COLO668 (cell line): ENCODE results near the gene RAB34.
A peak's percentile ranks its signal among the peaks of the same experiment; 100 is the strongest.

ENCODE experiments used
- DNase-seq: peaks from one replicate; lab custom pipeline; 2025; ENCODE audit not compliant: unreplicated experiment; lab: John Stamatoyannopoulos, UW

RAB34 gene

GRCh38 chr17:28688481-28688880, 29.2 kb downstream of the RAB34 start:
- no peak for DNase-seq

DNA sequence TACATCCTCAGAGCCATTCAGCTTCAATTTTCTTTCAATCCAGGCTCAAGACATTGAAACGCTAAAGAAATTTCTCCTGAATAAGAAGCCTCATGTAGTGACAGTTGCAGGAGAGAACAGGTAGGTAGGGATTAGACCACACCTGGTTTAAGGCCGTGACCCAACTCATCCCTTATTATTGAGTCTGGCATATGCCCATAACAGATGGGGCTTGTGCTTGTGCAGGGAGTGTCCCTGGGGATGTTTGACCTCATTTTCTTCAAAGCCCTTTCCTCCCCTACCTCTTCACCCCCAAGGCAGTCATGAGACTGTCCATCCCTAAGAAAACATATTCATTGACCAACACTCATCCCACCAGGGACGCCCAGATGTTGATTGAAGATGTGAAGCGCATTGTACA, 31.4 kb downstream of the RAB34 start:
- DNase-seq: no peak

GRCh38 chr17:28685366-28685765, 32.3 kb downstream of the RAB34 start:
- no peak for DNase-seq

DNA sequence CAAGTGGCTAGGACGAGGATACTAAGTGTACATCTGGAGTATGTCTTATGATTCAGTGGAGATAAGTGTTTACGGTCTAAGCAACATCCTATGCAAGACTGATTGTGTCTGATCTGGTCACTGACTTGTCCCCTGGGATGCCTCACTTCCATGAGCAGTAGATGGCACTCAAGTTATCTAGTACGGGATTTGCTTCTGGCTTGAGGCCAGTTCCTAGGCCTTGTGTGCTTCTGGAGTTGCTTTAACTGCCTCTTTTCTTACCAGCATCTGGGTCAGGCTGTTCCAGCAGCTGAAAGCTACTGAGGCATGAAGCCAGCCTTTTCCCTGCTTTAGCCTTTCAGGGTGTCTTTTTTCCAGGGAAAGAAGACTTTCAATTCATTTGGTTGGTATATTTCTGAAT, 32.7 kb downstream of the RAB34 start:
- no peak for DNase-seq

GRCh38 chr17:28682655-28683054, 35.0 kb downstream of the RAB34 start:
- DNase-seq: no peak

DNA sequence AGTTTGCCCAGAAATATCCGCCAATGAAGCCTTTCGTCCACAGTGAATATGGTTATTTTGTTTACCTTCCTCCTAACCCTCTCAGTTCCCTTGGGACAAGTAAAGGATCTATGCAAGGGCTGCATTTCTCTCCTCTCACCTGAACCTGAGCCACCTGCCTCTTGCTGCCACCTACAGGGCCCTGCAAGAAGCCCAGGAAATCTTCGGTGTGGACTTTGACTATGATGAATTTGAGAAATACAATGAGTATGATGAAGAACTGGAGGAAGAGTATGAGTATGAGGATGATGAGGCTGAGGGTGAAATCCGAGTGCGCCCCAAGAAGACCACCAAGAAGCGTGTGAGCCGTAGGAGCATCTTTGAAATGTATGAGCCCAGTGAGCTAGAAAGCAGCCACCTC, 41.7 kb downstream of the RAB34 start:
- DNase-seq: peak; percentile 1

DNA sequence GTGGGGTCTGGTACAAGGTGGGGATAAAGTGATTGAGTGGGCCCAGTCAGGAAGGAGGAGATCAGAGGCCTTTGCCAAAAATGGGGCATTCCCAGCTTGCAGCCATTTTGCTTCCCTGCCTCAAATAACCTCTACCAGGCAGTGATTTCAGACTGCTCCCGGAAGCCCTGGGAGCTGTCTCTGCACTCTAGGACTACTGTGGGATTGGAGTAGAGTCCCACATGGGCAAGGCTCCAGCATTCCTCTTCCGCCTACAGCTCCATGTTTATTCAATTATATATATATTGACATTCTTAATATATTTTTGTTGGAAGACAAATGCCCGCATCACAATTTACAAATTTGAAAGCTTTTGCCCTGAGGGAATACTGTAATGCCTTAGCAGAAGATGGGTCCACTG, 42.2 kb downstream of the RAB34 start:
- DNase-seq: no peak

- DNase-seq: no peak
Observed at GRCh38 chr17:28669918-28670317, 47.8 kb downstream of the RAB34 start.

- DNase-seq: no peak
Observed at GRCh38 chr17:28667870-28668269, 49.8 kb downstream of the RAB34 start.

DNA sequence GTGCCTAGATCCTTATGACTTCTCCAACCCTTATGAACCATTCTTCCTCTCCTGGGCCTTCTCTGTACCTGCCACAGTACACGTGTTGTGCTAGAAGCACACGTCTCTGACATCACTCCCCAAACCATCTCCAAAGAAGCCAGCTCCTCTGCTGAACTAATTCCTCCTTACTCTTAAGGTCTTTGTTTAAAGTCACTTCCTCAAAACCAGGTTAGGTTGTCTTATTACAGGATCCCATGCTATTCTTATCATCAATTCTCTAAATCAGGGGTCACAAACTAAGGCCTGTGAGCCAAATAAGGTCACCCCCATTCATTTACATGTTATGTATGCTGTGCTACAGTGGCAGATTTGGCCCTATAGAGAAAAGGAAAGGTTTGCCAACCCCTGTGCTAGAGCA, 51.7 kb downstream of the RAB34 start:
- no peak for DNase-seq
